ENCODE measurements around the gene ACADM.

Gene ACADM

GRCh38 chr1:75722966-75723365 is 1.5 kb upstream of the ACADM start:
- no peak for TF ChIP-seq CTCF (conservative IDR thresholded peaks at IDR 0.05; ENCODE audit: low read depth, low read length)
- no peak overlapping the region for H3K4me3 ChIP-seq (ENCODE audit: low read depth, low read length)
- no peak for DNase-seq (ENCODE audit: low read depth)

- no peak for TF ChIP-seq CTCF (conservative IDR thresholded peaks at IDR 0.05; ENCODE audit: low read depth, low read length)
- H3K4me3 ChIP-seq (ENCODE audit: low read depth, low read length), result peak overlapping the region; percentile 93
- DNase-seq (ENCODE audit: low read depth), result peak; percentile 84
These were observed 479 bp upstream of the ACADM start for GRCh38 chr1:75723989-75724471.

GRCh38 chr1:75725266-75725665 is 757 bp downstream of the ACADM start:
- no peak for TF ChIP-seq CTCF (conservative IDR thresholded peaks at IDR 0.05; ENCODE audit: low read depth, low read length)
- DNase-seq (ENCODE audit: low read depth), result peak; percentile 34
- H3K4me3 ChIP-seq (ENCODE audit: low read depth, low read length), result peak overlapping the region; percentile 93

- H3K4me3 ChIP-seq (ENCODE audit: low read depth, low read length), result peak overlapping the region; percentile 93
- DNase-seq (ENCODE audit: low read depth), result no peak
These were observed 1.4 kb downstream of the ACADM start for GRCh38 chr1:75725861-75726361.

GRCh38 chr1:75727571-75727970 is 3.1 kb downstream of the ACADM start:
- TF ChIP-seq CTCF (conservative IDR thresholded peaks at IDR 0.05; ENCODE audit: low read depth, low read length), result no peak
- no peak for DNase-seq (ENCODE audit: low read depth)
- H3K4me3 ChIP-seq (ENCODE audit: low read depth, low read length), result no peak overlapping the region

More at GRCh38 chr1:75725861-75726361, 1.4 kb downstream of the ACADM start:
- TF ChIP-seq CTCF (conservative IDR thresholded peaks at IDR 0.05; ENCODE audit: low read depth, low read length), result no peak

- DNase-seq (ENCODE audit: low read depth), result no peak
- no peak for TF ChIP-seq CTCF (conservative IDR thresholded peaks at IDR 0.05; ENCODE audit: low read depth, low read length)
- no peak overlapping the region for H3K4me3 ChIP-seq (ENCODE audit: low read depth, low read length)
These were observed 5.9 kb downstream of the ACADM start for GRCh38 chr1:75730432-75730831.

GRCh38 chr1:75731881-75732280 is 7.4 kb downstream of the ACADM start:
- no peak for TF ChIP-seq CTCF (conservative IDR thresholded peaks at IDR 0.05; ENCODE audit: low read depth, low read length)
- no peak overlapping the region for H3K4me3 ChIP-seq (ENCODE audit: low read depth, low read length)
- no peak for DNase-seq (ENCODE audit: low read depth)
